Activated naive CD8-positive, alpha-beta T cell treated with anti-CD3 and anti-CD28 coated beads for 36 hours (primary cell): ENCODE measurements around the gene SLC16A10. TPM values are rescaled to one million over a fixed set of nuclear protein-coding genes. Genes with fewer than 3 reads are reported as not detected.
"Not testable (repeated sequence)": the region's sequence is repeated elsewhere in the genome, so short reads cannot be mapped to it uniquely, and the experiment has no call there.

Experiments used
- DNase-seq: peaks from one replicate; pipeline ENCODE4 v3.0.0; 2021
- H3K27ac Mint-ChIP-seq: one replicate; pipeline ENCODE4 v1.8.0; 2022; ENCODE audit warnings: mild to moderate bottlenecking, moderate library complexity, mixed read lengths
- H3K27me3 Mint-ChIP-seq: one replicate; pipeline ENCODE4 v1.8.0; 2022; ENCODE audit warnings: mild to moderate bottlenecking, mixed read lengths
- H3K36me3 Mint-ChIP-seq: one replicate; pipeline ENCODE4 v1.8.0; 2021; ENCODE audit warnings: mild to moderate bottlenecking, mixed read lengths
- H3K4me1 Mint-ChIP-seq: one replicate; pipeline ENCODE4 v1.8.0; 2021; ENCODE audit warnings: mixed read lengths
- H3K4me3 Mint-ChIP-seq: one replicate; pipeline ENCODE4 v1.8.0; 2022; ENCODE audit warnings: mild to moderate bottlenecking, moderate library complexity, mixed read lengths
- H3K9me3 Mint-ChIP-seq: one replicate; pipeline ENCODE4 v1.8.0; 2022; ENCODE audit warnings: mixed read lengths
- total RNA-seq, 2 experiments: library from RNA; stranded (reverse); gene quantifications; one replicate each; pipeline ENCODE4 v1.2.3, GENCODE V29; 2021

Gene SLC16A10
- total RNA-seq, 2 experiments from 2014 or later: 12.0 to 13.4 TPM

- peaks cover 11% of the 10 kb centered on the region for H3K9me3 Mint-ChIP-seq
- no peak overlapping the region for H3K4me3 Mint-ChIP-seq
- H3K27me3 Mint-ChIP-seq: no peaks in the 10 kb centered on the region
- H3K4me1 Mint-ChIP-seq: peaks cover 23% of the 10 kb centered on the region
- no peak for DNase-seq
- H3K36me3 Mint-ChIP-seq: peaks cover 39% of the 10 kb centered on the region
- no peak overlapping the region for H3K27ac Mint-ChIP-seq
Observed at GRCh38 chr6:111107589-111107988, 20.3 kb downstream of the SLC16A10 start.

GRCh38 chr6:111110036-111110435, 22.7 kb downstream of the SLC16A10 start:
- Mint-ChIP-seq H3K27ac (no peak overlapping the region), H3K4me3 (no peak overlapping the region), H3K4me1 (peaks cover 36% of the 10 kb centered on the region), H3K27me3 (no peaks in the 10 kb centered on the region), H3K36me3 (peaks cover 30% of the 10 kb centered on the region), H3K9me3 (peaks cover 11% of the 10 kb centered on the region)
- no peak for DNase-seq

- H3K27me3 Mint-ChIP-seq: no peaks in the 10 kb centered on the region
- H3K27ac Mint-ChIP-seq: peak overlapping the region; percentile 89
- no peaks in the 10 kb centered on the region for H3K9me3 Mint-ChIP-seq
- H3K4me3 Mint-ChIP-seq: peak overlapping the region; percentile 50
- DNase-seq: peak; percentile 36
- peaks cover 25% of the 10 kb centered on the region for H3K36me3 Mint-ChIP-seq
- peaks cover 36% of the 10 kb centered on the region for H3K4me1 Mint-ChIP-seq
Observed at GRCh38 chr6:111113336-111114086, 26.2 kb downstream of the SLC16A10 start.

- no peaks in the 10 kb centered on the region for H3K27me3 Mint-ChIP-seq
- H3K9me3 Mint-ChIP-seq: no peaks in the 10 kb centered on the region
- H3K36me3 Mint-ChIP-seq: peaks cover 30% of the 10 kb centered on the region
- peak overlapping the region; percentile 50 for H3K4me3 Mint-ChIP-seq
- H3K4me1 Mint-ChIP-seq: peaks cover 36% of the 10 kb centered on the region
- peak overlapping the region; percentile 89 for H3K27ac Mint-ChIP-seq
- no peak for DNase-seq
Observed at GRCh38 chr6:111114087-111114443, 26.8 kb downstream of the SLC16A10 start.

- Mint-ChIP-seq H3K36me3 (peaks cover 29% of the 10 kb centered on the region), H3K4me3 (no peak overlapping the region), H3K9me3 (peaks cover under 1% of the 10 kb centered on the region), H3K4me1 (peaks cover 36% of the 10 kb centered on the region), H3K27me3 (no peaks in the 10 kb centered on the region), H3K27ac (no peak overlapping the region)
- no peak for DNase-seq
Observed at GRCh38 chr6:111114482-111114881, 27.2 kb downstream of the SLC16A10 start.

- Mint-ChIP-seq H3K36me3 (peaks cover 24% of the 10 kb centered on the region), H3K4me3 (no peak overlapping the region)
Observed at GRCh38 chr6:111118826-111119225, 31.5 kb downstream of the SLC16A10 start.

GRCh38 chr6:111119571-111120329, 32.4 kb downstream of the SLC16A10 start:
- Mint-ChIP-seq H3K4me3 (no peak overlapping the region), H3K9me3 (peaks cover 3% of the 10 kb centered on the region), H3K36me3 (peaks cover 24% of the 10 kb centered on the region), H3K27ac (no peak overlapping the region), H3K27me3 (no peaks in the 10 kb centered on the region), H3K4me1 (peaks cover 33% of the 10 kb centered on the region)
- DNase-seq: no peak

More at GRCh38 chr6:111118826-111119225, 31.5 kb downstream of the SLC16A10 start:
- no peak for DNase-seq
- Mint-ChIP-seq H3K4me1 (peaks cover 38% of the 10 kb centered on the region), H3K9me3 (peaks cover 3% of the 10 kb centered on the region), H3K27me3 (no peaks in the 10 kb centered on the region), H3K27ac (no peak overlapping the region)

GRCh38 chr6:111121789-111122350, 34.6 kb downstream of the SLC16A10 start:
- DNase-seq: no peak
- peak overlapping the region; percentile 47 for H3K4me3 Mint-ChIP-seq
- H3K27ac Mint-ChIP-seq: peak overlapping the region; percentile 25
- no peaks in the 10 kb centered on the region for H3K27me3 Mint-ChIP-seq
- peaks cover 27% of the 10 kb centered on the region for H3K4me1 Mint-ChIP-seq
- H3K9me3 Mint-ChIP-seq: peaks cover 3% of the 10 kb centered on the region
- peaks cover 18% of the 10 kb centered on the region for H3K36me3 Mint-ChIP-seq

- DNase-seq: peak; percentile 21
- Mint-ChIP-seq H3K9me3 (peaks cover 3% of the 10 kb centered on the region), H3K36me3 (peaks cover 14% of the 10 kb centered on the region), H3K4me1 (peaks cover 27% of the 10 kb centered on the region), H3K27ac (peak overlapping the region; percentile 70), H3K4me3 (peak overlapping the region; percentile 47), H3K27me3 (no peaks in the 10 kb centered on the region)
Observed at GRCh38 chr6:111122458-111123286, 35.4 kb downstream of the SLC16A10 start.

- no peaks in the 10 kb centered on the region for H3K27me3 Mint-ChIP-seq
- H3K36me3 Mint-ChIP-seq: peaks cover 4% of the 10 kb centered on the region
- H3K4me3 Mint-ChIP-seq: no peak overlapping the region
- peaks cover 3% of the 10 kb centered on the region for H3K9me3 Mint-ChIP-seq
- no peak for DNase-seq
- H3K4me1 Mint-ChIP-seq: peaks cover 30% of the 10 kb centered on the region
- H3K27ac Mint-ChIP-seq: no peak overlapping the region
Observed at GRCh38 chr6:111124406-111124805, 37.1 kb downstream of the SLC16A10 start.

- Mint-ChIP-seq H3K4me3 (no peak overlapping the region), H3K36me3 (peaks cover 14% of the 10 kb centered on the region), H3K27me3 (no peaks in the 10 kb centered on the region), H3K9me3 (no peaks in the 10 kb centered on the region), H3K27ac (no peak overlapping the region), H3K4me1 (peaks cover 6% of the 10 kb centered on the region)
- DNase-seq: no peak
Observed at GRCh38 chr6:111129013-111129412, 41.7 kb downstream of the SLC16A10 start.

GRCh38 chr6:111131018-111131417, 43.7 kb downstream of the SLC16A10 start:
- DNase-seq, H3K4me3 Mint-ChIP-seq, H3K4me1 Mint-ChIP-seq, H3K27me3 Mint-ChIP-seq, H3K27ac Mint-ChIP-seq, H3K9me3 Mint-ChIP-seq: not testable (repeated sequence)
- H3K36me3 Mint-ChIP-seq: peaks cover 14% of the 10 kb centered on the region

GRCh38 chr6:111132669-111133068, 45.4 kb downstream of the SLC16A10 start:
- not testable (repeated sequence) for H3K4me3 Mint-ChIP-seq, H3K27me3 Mint-ChIP-seq, H3K4me1 Mint-ChIP-seq, DNase-seq, H3K27ac Mint-ChIP-seq, H3K9me3 Mint-ChIP-seq
- H3K36me3 Mint-ChIP-seq: peaks cover 23% of the 10 kb centered on the region

GRCh38 chr6:111134236-111134869, 47.0 kb downstream of the SLC16A10 start:
- not testable (repeated sequence) for H3K4me3 Mint-ChIP-seq, H3K9me3 Mint-ChIP-seq, H3K27ac Mint-ChIP-seq, DNase-seq, H3K27me3 Mint-ChIP-seq, H3K4me1 Mint-ChIP-seq
- peaks cover 24% of the 10 kb centered on the region for H3K36me3 Mint-ChIP-seq
